ENCODE data around the gene KLHL22.
A peak's percentile ranks its signal among the peaks of the same experiment; 100 is the strongest.
"Not testable (repeated sequence)": the region's sequence is repeated elsewhere in the genome, so short reads cannot be mapped to it uniquely, and the experiment has no call there.

Gene KLHL22

DNA sequence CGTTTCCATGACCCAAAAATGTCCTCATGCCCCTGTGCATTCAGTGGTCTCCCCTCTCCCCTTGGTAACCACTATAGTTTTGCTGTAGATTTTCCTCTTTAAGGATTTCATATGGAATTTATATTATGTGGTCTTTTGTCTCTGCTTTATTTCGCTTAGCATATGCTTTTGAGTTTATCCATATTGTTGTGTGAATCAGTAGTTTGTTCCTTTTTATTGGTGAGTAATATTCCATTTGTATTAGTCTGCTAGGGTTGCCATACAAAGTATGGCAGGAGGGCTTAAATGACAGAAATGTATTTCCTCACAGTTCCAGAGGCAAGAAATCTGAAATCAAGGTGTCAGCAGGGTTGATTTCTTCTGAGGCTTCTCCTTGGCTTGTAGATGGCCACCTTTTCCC lies 98.1 kb downstream of the KLHL22 start:
- TF ChIP-seq, protein P1, sequence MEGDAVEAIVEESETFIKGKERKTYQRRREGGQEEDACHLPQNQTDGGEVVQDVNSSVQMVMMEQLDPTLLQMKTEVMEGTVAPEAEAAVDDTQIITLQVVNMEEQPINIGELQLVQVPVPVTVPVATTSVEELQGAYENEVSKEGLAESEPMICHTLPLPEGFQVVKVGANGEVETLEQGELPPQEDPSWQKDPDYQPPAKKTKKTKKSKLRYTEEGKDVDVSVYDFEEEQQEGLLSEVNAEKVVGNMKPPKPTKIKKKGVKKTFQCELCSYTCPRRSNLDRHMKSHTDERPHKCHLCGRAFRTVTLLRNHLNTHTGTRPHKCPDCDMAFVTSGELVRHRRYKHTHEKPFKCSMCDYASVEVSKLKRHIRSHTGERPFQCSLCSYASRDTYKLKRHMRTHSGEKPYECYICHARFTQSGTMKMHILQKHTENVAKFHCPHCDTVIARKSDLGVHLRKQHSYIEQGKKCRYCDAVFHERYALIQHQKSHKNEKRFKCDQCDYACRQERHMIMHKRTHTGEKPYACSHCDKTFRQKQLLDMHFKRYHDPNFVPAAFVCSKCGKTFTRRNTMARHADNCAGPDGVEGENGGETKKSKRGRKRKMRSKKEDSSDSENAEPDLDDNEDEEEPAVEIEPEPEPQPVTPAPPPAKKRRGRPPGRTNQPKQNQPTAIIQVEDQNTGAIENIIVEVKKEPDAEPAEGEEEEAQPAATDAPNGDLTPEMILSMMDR (IDR thresholded peaks at IDR 0.05; ENCODE audit: low read depth, low read length, missing control alignments) = no peak
- H3K4me3 ChIP-seq (ENCODE audit: low read depth, low read length) = no peak overlapping the region
- DNase-seq (ENCODE audit: low read depth) = no peak
- in situ Hi-C loops (cut with HindIII; ENCODE audit: low sequenced_read_pairs) = no loop called here

DNA sequence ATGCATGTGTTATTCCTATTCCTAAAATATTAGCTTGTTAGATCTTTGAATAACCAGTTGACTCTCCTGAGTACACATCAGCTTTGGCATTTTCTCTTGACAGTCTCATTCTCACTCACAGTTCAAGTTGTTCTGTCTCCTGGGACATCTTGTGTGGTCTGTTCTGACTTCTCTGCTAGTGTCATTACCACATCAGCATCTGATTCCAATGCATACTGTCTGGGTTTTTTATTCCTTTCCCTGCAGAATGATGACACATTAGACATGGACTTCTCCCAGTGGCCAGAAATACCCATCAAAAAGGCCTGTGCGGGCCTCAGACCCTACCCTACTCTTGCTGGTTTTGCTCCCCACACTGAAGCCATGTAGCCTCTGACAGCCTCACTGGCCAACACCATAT lies 99.0 kb downstream of the KLHL22 start:
- H3K4me3 ChIP-seq (ENCODE audit: low read depth, low read length) = no peak overlapping the region
- in situ Hi-C loops (cut with HindIII; ENCODE audit: low sequenced_read_pairs) = no loop called here
- TF ChIP-seq, protein P1 (IDR thresholded peaks at IDR 0.05; ENCODE audit: low read depth, low read length, missing control alignments) = no peak
- no peak for DNase-seq (ENCODE audit: low read depth)

DNA sequence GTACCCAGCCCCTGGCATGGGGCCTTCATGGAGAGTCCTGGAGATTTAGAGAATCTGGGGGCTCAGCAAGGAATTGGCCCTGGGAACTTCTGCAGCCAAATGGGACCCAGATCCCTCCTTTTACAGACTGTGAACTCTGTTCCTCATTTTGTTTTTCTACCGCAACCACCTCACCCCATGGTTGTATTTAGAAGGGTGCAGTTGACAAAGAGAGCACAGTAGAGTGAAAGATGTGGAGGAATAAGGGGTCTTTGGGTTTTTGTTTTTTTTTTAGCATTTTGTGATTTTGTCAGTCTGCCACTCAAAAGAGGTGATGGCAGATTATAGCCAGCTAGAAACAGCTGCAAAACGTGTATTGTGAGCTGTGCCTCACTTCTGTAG lies 99.7 kb downstream of the KLHL22 start:
- TF ChIP-seq, protein P1 (IDR thresholded peaks at IDR 0.05; ENCODE audit: low read depth, low read length, missing control alignments) = no peak
- in situ Hi-C loops (cut with HindIII; ENCODE audit: low sequenced_read_pairs) = no loop called here
- no peak for DNase-seq (ENCODE audit: low read depth)
- no peak overlapping the region for H3K4me3 ChIP-seq (ENCODE audit: low read depth, low read length)

DNA sequence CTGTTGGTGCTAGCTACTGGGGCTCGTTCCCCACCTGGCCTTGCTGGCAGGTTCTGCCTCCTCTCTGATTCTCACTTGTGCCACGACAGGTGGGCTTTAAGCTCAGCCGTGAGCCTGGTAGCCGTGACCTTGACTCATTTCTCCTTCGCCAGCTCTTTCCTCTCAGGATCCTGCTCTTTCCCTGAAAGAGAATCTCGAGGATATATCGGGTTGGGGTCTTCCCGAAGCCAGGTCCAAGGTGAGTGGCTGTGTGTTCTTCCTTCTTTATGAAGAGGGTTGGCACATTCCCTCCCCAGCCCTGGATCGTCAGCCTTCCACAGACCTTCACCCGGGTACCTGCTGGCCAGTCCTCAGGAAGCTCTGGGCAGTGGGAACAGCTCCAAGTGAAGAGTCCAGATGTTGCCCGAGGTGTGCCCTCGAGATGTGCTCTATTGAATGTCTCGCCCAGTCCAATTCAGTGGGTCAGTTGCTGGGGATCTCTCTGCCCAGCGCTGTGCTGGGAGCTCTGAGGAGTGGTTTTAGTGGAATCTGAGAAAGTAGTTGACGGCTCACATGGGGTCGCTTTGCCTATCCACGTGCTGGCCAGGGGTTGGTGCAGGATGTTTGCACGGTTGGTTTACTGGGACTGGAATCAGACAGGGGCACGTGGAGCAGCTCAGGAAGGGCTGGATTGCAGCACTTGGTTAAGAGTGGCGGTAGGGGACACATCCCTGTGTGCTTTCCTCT lies 100.3 kb downstream of the KLHL22 start:
- peak overlapping the region; percentile 83 for H3K4me3 ChIP-seq (ENCODE audit: low read depth, low read length)

DNA sequence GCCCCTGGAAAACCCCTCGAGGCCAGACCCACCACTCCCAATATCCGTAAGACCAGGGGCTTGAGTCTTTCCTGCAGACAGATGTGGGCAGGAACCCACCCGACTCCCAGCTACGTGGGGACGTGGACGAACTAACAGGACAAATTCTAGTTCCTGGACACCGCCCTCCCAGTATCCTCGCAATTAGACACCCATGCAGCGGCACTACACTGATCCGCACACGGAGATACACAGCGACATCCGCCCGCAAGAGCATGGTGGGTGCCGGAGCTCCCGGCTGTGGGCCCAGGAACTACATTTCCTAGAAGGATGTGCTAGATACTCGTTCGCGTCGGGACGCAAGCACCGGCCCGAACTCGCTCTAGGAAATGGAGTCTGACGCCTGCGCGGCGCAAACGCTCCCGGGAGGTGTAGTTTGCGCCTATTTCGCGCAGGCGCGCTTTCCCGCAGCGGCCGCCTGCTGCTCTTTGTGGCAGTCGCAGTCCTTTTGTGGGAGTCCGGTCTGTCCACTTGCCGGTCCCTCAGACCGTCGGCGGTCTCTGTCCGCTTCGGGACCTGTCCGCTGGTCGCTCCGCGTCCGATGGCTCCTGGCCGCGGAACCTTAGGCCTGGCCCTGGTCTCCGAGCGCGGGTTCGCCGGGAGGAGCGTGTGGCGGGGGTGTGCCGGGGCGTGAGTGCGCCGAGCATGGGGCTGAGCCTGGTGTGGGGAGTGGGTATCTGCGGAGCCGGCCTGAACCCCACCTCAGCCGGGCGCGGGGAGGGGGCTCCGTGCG lies 101.7 kb downstream of the KLHL22 start, which contains the start of gene ZNF74:
Gene ZNF74 (plus strand): TSS at position 447 of the 772 bp plus-strand sequence. CDS start 478 bp downstream, outside the sequence.
- H3K4me3 ChIP-seq (ENCODE audit: low read depth, low read length) = peak within 1 kb of the TSS; percentile 83
- peak; percentile 58 for DNase-seq (ENCODE audit: low read depth)
- in situ Hi-C loops (cut with HindIII; ENCODE audit: low sequenced_read_pairs) = no loop called here
- TF ChIP-seq, protein P1 (IDR thresholded peaks at IDR 0.05; ENCODE audit: low read depth, low read length, missing control alignments) = no peak

More for the DNA sequence above, 100.3 kb downstream of the KLHL22 start:
- in situ Hi-C loops (cut with HindIII; ENCODE audit: low sequenced_read_pairs) = no loop called here
- TF ChIP-seq, protein P1 (IDR thresholded peaks at IDR 0.05; ENCODE audit: low read depth, low read length, missing control alignments) = no peak
- no peak for DNase-seq (ENCODE audit: low read depth)

DNA sequence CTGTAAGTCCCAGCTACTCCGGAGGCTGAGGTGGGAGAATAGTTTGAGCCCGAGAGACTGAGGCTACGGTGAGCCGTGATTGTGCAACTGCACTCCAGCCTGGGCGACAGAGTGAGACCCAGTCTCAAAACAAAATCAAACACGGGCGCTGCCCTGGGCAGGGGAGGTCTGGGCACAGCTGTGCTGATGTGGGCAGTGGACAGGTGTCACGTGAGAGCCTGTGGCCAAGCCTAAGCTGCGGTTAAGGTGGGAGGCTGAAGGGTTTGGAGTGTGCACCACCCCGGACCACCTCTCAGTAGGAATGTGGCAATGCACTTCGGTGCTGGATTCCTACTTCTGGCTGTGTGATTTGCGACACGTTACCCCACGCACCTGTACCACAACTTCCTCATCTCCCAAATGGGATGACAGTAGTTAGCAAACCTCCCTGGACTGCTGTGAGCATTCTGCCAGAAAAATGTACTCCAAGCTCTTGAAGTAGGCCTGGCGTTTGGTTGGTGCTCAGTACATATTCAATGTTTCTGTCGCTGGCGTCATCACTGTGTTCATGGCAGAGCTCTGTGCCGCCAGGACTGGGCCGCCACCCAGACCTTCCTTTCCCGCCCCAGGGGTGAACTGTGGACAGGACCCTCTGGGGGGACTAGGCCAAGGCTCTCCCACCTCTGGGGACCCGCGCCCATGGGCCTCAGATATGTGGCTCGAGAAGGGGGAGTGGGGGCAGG lies 102.5 kb downstream of the KLHL22 start:
- no peak for DNase-seq (ENCODE audit: low read depth)
- H3K4me3 ChIP-seq (ENCODE audit: low read depth, low read length) = peak overlapping the region; percentile 83
- TF ChIP-seq, protein P1 (IDR thresholded peaks at IDR 0.05; ENCODE audit: low read depth, low read length, missing control alignments) = no peak
- in situ Hi-C loops (cut with HindIII; ENCODE audit: low sequenced_read_pairs) = no loop called here

DNA sequence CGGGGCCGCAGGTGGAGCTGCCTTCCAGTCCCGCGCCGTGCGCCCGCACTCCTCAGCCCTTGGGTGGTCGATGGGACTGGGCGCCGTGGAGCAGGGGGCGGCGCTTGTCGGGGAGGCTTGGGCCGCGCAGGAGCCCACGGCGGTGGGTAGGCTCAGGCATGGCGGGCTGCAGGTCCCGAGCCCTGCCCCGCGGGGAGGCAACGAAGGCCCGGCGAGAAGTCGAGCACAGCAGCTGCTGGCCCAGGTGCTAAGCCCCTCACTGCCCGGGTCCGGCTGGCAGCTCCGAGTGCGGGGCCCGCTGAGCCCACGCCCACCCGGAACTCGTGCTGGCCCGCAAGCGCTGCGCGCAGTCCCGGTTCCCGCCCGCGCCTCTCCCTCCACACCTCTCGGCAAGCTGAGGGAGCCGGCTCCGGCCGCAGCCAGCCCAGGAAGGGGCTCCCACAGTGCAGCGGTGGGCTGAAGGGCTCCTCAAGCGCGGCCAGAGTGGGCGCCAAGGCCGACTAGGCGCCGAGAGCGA lies 103.2 kb downstream of the KLHL22 start:
- DNase-seq (ENCODE audit: low read depth); H3K4me3 ChIP-seq (ENCODE audit: low read depth, low read length); in situ Hi-C loops (cut with HindIII; ENCODE audit: low sequenced_read_pairs): not testable (repeated sequence)
